H9 (cell line): ENCODE results near the gene DVL3. TPM values are rescaled to one million over a fixed set of nuclear protein-coding genes. Genes with fewer than 3 reads are reported as not detected.
A peak's percentile ranks its signal among the peaks of the same experiment; 100 is the strongest.

Experiments
- DNase-seq: peaks from one replicate; pipeline ENCODE4 v3.0.0-alpha.2; 2017
- H2AFZ ChIP-seq: one replicate; pipeline ENCODE4 v1.6.1; 2013; ENCODE audit warnings: mild to moderate bottlenecking, low read length, control low read depth, moderate library complexity
- H2AK5ac ChIP-seq: 2 replicates; pipeline ENCODE4 v1.6.1; 2013; ENCODE audit warnings: low read length, control low read depth, mixed read lengths; ENCODE audit not compliant: insufficient read length
- H2BK120ac ChIP-seq: one replicate; pipeline ENCODE4 v1.6.1; 2013; ENCODE audit warnings: low read depth, mild to moderate bottlenecking, low read length, control low read depth, inconsistent platforms; ENCODE audit not compliant: poor library complexity, severe bottlenecking
- H2BK12ac ChIP-seq: 2 replicates; pipeline ENCODE4 v1.6.1; 2013; ENCODE audit warnings: low read length, control low read depth, mixed read lengths, low read depth; ENCODE audit not compliant: insufficient read length
- H2BK15ac ChIP-seq: 2 replicates; pipeline ENCODE4 v1.6.1; 2013; ENCODE audit warnings: low read depth, low read length, control low read depth
- H2BK20ac ChIP-seq: one replicate; pipeline ENCODE4 v1.6.1; 2013; ENCODE audit warnings: low read depth, mild to moderate bottlenecking, low read length, control low read depth, inconsistent platforms; ENCODE audit not compliant: poor library complexity, severe bottlenecking
- H2BK5ac ChIP-seq: 2 replicates; pipeline ENCODE4 v1.6.1; 2013; ENCODE audit warnings: low read length, control low read depth, mixed read lengths; ENCODE audit not compliant: insufficient read length
- H3K14ac ChIP-seq: 2 replicates; pipeline ENCODE4 v1.6.1; 2013; ENCODE audit warnings: low read length, control low read depth; ENCODE audit not compliant: insufficient read depth
- H3K18ac ChIP-seq: 2 replicates; pipeline ENCODE4 v1.6.1; 2013; ENCODE audit warnings: low read depth, mild to moderate bottlenecking, mixed read lengths, low read length, control low read depth; ENCODE audit not compliant: insufficient read length
- H3K23ac ChIP-seq: 2 replicates; pipeline ENCODE4 v1.6.1; 2013; ENCODE audit warnings: low read length, control low read depth, mixed read lengths, low read depth; ENCODE audit not compliant: insufficient read length
- H3K23me2 ChIP-seq: 2 replicates; pipeline ENCODE4 v1.6.1; 2013; ENCODE audit warnings: low read depth, mild to moderate bottlenecking, mixed read lengths, low read length, control low read depth; ENCODE audit not compliant: insufficient read length, poor library complexity, severe bottlenecking
- H3K27ac ChIP-seq: 2 replicates; pipeline ENCODE4 v1.5.1; 2013; ENCODE audit warnings: low read length, control low read depth, mixed read lengths, low read depth; ENCODE audit not compliant: insufficient read length
- H3K27me3 ChIP-seq: 2 replicates; pipeline ENCODE4 v1.6.1; 2013; ENCODE audit warnings: low read length, control low read depth, inconsistent platforms; ENCODE audit not compliant: insufficient read depth
- H3K4ac ChIP-seq: 2 replicates; pipeline ENCODE4 v1.6.1; 2013; ENCODE audit warnings: low read depth, mild to moderate bottlenecking, control low read depth, inconsistent platforms, low read length, moderate library complexity
- H3K4me1 ChIP-seq: 2 replicates; pipeline ENCODE4 v1.6.1; 2013; ENCODE audit warnings: low read length, control low read depth, inconsistent platforms; ENCODE audit not compliant: insufficient read depth
- H3K4me2 ChIP-seq: 2 replicates; pipeline ENCODE4 v1.6.1; 2013; ENCODE audit warnings: low read length, control low read depth, mixed read lengths; ENCODE audit not compliant: insufficient read length, insufficient read depth
- H3K56ac ChIP-seq: 2 replicates; pipeline ENCODE4 v1.6.1; 2013; ENCODE audit warnings: low read depth, mild to moderate bottlenecking, mixed read lengths, low read length, control low read depth; ENCODE audit not compliant: insufficient read length
- H3K79me1 ChIP-seq: 2 replicates; pipeline ENCODE4 v1.6.1; 2013; ENCODE audit warnings: low read depth, mild to moderate bottlenecking, moderate library complexity, low read length, control low read depth, inconsistent platforms; ENCODE audit not compliant: insufficient read depth, poor library complexity, severe bottlenecking
- H3K79me2 ChIP-seq: 2 replicates; pipeline ENCODE4 v1.6.1; 2013; ENCODE audit warnings: low read length, control low read depth, inconsistent platforms; ENCODE audit not compliant: insufficient read depth
- H3K9ac ChIP-seq: 2 replicates; pipeline ENCODE4 v1.6.1; 2013; ENCODE audit warnings: low read length, control low read depth, mixed read lengths; ENCODE audit not compliant: insufficient read length; ENCODE audit errors: extremely low read depth
- H3K9me3 ChIP-seq: one replicate; pipeline ENCODE4 v1.6.1; 2013; ENCODE audit warnings: low read depth, low read length, inconsistent platforms; ENCODE audit not compliant: control insufficient read depth
- H3T11ph ChIP-seq: one replicate; pipeline ENCODE4 v1.6.1; 2013; ENCODE audit warnings: mild to moderate bottlenecking, low read length, control low read depth, inconsistent platforms
- H4K20me1 ChIP-seq: one replicate; pipeline ENCODE4 v1.6.1; 2013; ENCODE audit not compliant: control insufficient read depth, insufficient read length, insufficient read depth
- H4K5ac ChIP-seq: 2 replicates; pipeline ENCODE4 v1.6.1; 2013; ENCODE audit warnings: low read depth, mild to moderate bottlenecking, mixed read lengths, low read length, control low read depth; ENCODE audit not compliant: insufficient read length
- H4K8ac ChIP-seq: replicated peaks from 2 replicates; pipeline ENCODE4 v1.6.1; 2013; ENCODE audit warnings: low read length, control low read depth, mixed read lengths, low read depth; ENCODE audit not compliant: insufficient read length
- H4K91ac ChIP-seq: 2 replicates; pipeline ENCODE4 v1.6.1; 2013; ENCODE audit warnings: low read depth, mild to moderate bottlenecking, moderate library complexity, mixed read lengths, low read length, control low read depth; ENCODE audit not compliant: insufficient read length
- H3K27ac Mint-ChIP-seq, 3 experiments: 2 replicates in 2 of 3; 3 replicates in 1 of 3; pipeline ENCODE4 v1.8.0; 2020 to 2021; ENCODE audit warnings: mixed read lengths in 3 of 3, mild to moderate bottlenecking in 1 of 3, moderate library complexity in 1 of 3
- H3K27me3 Mint-ChIP-seq: 2 replicates; pipeline ENCODE4 v1.8.0; 2021; ENCODE audit warnings: low read depth, mild to moderate bottlenecking, moderate library complexity, mixed read lengths
- H3K36me3 Mint-ChIP-seq, 3 experiments: 2 replicates in 2 of 3; 3 replicates in 1 of 3; pipeline ENCODE4 v1.8.0; 2020 to 2021; ENCODE audit warnings: low read depth in 3 of 3, mixed read lengths in 3 of 3; ENCODE audit not compliant: insufficient read depth in 1 of 3
- H3K4me1 Mint-ChIP-seq, 2 experiments: 2 replicates each; pipeline ENCODE4 v1.8.0; 2020; ENCODE audit warnings: mixed read lengths in 2 of 2
- H3K4me3 Mint-ChIP-seq, 2 experiments: 2 replicates in 1 of 2; 3 replicates in 1 of 2; pipeline ENCODE4 v1.8.0; 2020 to 2021; ENCODE audit warnings: mild to moderate bottlenecking in 2 of 2, mixed read lengths in 2 of 2, moderate library complexity in 1 of 2
- H3K9me3 Mint-ChIP-seq, 2 experiments: 2 replicates in 1 of 2; 3 replicates in 1 of 2; pipeline ENCODE4 v1.8.0; 2020; ENCODE audit warnings: mild to moderate bottlenecking in 2 of 2, mixed read lengths in 2 of 2, moderate library complexity in 1 of 2
- CTCF ChIP-seq: fragments of 200-600 bp; sonication (generic); conservative IDR thresholded peaks from 3 replicates; pipeline ENCODE4 v1.8.0; 2021; ENCODE audit warnings: antibody characterized with exemption, mild to moderate bottlenecking
- WGBS: extraction: QIAGEN DNeasy Blood & Tissue Kit; methylation state at CpG from one replicate; pipeline ENCODE4 v1.1.7; 2013; ENCODE audit warnings: missing lambda C conversion rate, low lambda C conversion rate, mixed read lengths; ENCODE audit not compliant: insufficient read length; ENCODE audit errors: extremely low coverage; 5-methylcytosine and 5-hydroxymethylcytosine counted together
- total RNA-seq: library from RNA; stranded (reverse); gene quantifications from 2 replicates; pipeline ENCODE4 v1.2.1, GENCODE V29; 2021

Gene DVL3
- total RNA-seq, 1 experiment from 2014 or later = 64.7 TPM

GRCh38 chr3:184145111-184145524 is 10.1 kb upstream of the DVL3 start:
- no peaks in the 10 kb centered on the region for H3K79me2 ChIP-seq
- no peaks in the 10 kb centered on the region for H3K4me1 ChIP-seq
- no peak overlapping the region for H2AK5ac ChIP-seq
- H3T11ph ChIP-seq = no peak overlapping the region
- TF ChIP-seq CTCF = peak; percentile 72
- H3K4me3 Mint-ChIP-seq = no peak overlapping the region
- no peaks in the 10 kb centered on the region for H4K20me1 ChIP-seq
- H4K8ac ChIP-seq = no peak overlapping the region
- H3K27ac ChIP-seq = no peak overlapping the region
- no peak overlapping the region for H3K18ac ChIP-seq
- no peaks in the 10 kb centered on the region for H3K23me2 ChIP-seq
- H3K56ac ChIP-seq = no peak overlapping the region
- H3K4me2 ChIP-seq = no peak overlapping the region
- peaks cover 2 to 3% of the 10 kb centered on the region in 2 experiments; a peak in 2 of 4 replicates for H3K4me1 Mint-ChIP-seq
- peak; percentile 62 for DNase-seq
- H3K4ac ChIP-seq = no peak overlapping the region
- H2BK120ac ChIP-seq = no peak overlapping the region
- no peak overlapping the region for H3K9ac ChIP-seq
- H3K27me3 Mint-ChIP-seq = no peaks in the 10 kb centered on the region
- H4K5ac ChIP-seq = no peak overlapping the region
- H2AFZ ChIP-seq = no peak overlapping the region
- no peak overlapping the region; a peak in 1 of 7 replicates for H3K27ac Mint-ChIP-seq
- H3K9me3 Mint-ChIP-seq = no peaks in the 10 kb centered on the region
- no peak overlapping the region for H3K14ac ChIP-seq
- H3K79me1 ChIP-seq = peaks cover 10% of the 10 kb centered on the region
- no peak overlapping the region for H2BK20ac ChIP-seq
- no CpG with 5 or more reads among the region's 4 CpGs for whole genome bisulfite sequencing
- H3K27me3 ChIP-seq = no peaks in the 10 kb centered on the region
- no peak overlapping the region for H3K23ac ChIP-seq
- peaks cover 22 to 64% (median 33%) of the 10 kb centered on the region in 3 experiments; a peak in 6 of 7 replicates for H3K36me3 Mint-ChIP-seq
- no peaks in the 10 kb centered on the region for H3K9me3 ChIP-seq
- H2BK5ac ChIP-seq = no peak overlapping the region
- H2BK15ac ChIP-seq = no peak overlapping the region
- H2BK12ac ChIP-seq = no peak overlapping the region
- no peak overlapping the region for H4K91ac ChIP-seq
